ENCODE data around the gene CST7. TPM values are rescaled to one million over a fixed set of nuclear protein-coding genes. Genes with fewer than 3 reads are reported as not detected.

The CST7 gene
- polyA plus RNA-seq, 1 donor from 2014 or later = not detected

GRCh38 chr20:24915440-24915839 is 33.6 kb upstream of the CST7 start:
- Histone ChIP-seq H3F3A (ENCODE audit: insufficient read depth, low read length, poor library complexity, severe bottlenecking) (no peaks in the 10 kb centered on the region), H3K27ac (ENCODE audit: low read length) (no peak overlapping the region), H3K27me3 (ENCODE audit: insufficient read depth, low read depth, low read length) (no peaks in the 10 kb centered on the region), H3K4me2 (ENCODE audit: low read length) (no peak overlapping the region), H3K79me2 (replicated peaks; ENCODE audit: insufficient read depth, low read length) (no peaks in the 10 kb centered on the region), H3K9me3 (ENCODE audit: low read length) (no peaks in the 10 kb centered on the region), H2AFZ (ENCODE audit: low read depth, low read length) (no peak overlapping the region), H3K4me3 (ENCODE audit: low read length) (no peak overlapping the region), H3K9me2 (ENCODE audit: insufficient read depth, low read length) (no peaks in the 10 kb centered on the region), H4K20me1 (ENCODE audit: insufficient read depth) (no peaks in the 10 kb centered on the region), H3K36me3 (ENCODE audit: insufficient read depth, low read length) (no peaks in the 10 kb centered on the region), H3K9ac (ENCODE audit: low read length) (no peak overlapping the region)
- no peak for TF ChIP-seq EP300 (conservative IDR thresholded peaks at IDR 0.05; ENCODE audit: poor library complexity, severe bottlenecking)
- TF ChIP-seq EZH2 (IDR thresholded peaks at IDR 0.05; ENCODE audit: borderline replicate concordance, insufficient read depth, low read length, poor library complexity, severe bottlenecking) = no peak
- no peak for TF ChIP-seq MXI1 (conservative IDR thresholded peaks at IDR 0.05; ENCODE audit: poor library complexity, severe bottlenecking)
- TF ChIP-seq SMC3 (conservative IDR thresholded peaks at IDR 0.05; ENCODE audit: poor library complexity) = no peak
- TF ChIP-seq POLR2AphosphoS5 (IDR thresholded peaks at IDR 0.05) = no peak
- no peak for TF ChIP-seq TAF1 (IDR thresholded peaks at IDR 0.05; ENCODE audit: low read depth)
- TF ChIP-seq RAD21 (conservative IDR thresholded peaks at IDR 0.05) = no peak
- no peak for TF ChIP-seq CTCF (IDR thresholded peaks at IDR 0.05; ENCODE audit: poor library complexity, severe bottlenecking)
- TF ChIP-seq REST (IDR thresholded peaks at IDR 0.05; ENCODE audit: borderline replicate concordance) = no peak

DNA sequence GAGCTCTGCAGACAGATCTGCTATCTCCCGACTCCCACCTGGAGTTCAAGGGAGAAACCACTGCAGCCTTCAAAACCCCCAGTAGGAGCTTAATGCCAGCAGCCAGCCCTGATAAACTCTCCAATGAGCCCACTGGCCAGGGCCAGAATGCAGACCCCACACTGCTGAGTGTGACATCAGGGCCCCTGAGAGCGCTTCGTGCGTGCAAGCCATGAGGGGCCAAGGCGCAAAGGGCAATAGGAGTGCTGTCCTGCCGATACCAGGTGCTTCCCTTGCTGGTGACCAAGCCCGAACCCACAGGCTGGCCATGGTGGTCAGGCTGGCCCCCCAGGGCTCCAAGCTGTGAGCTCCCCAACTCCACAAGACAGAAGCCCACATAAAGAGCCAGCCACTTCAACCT is 33.2 kb upstream of the CST7 start:
- Histone ChIP-seq H3K9me2 (ENCODE audit: insufficient read depth, low read length) (no peaks in the 10 kb centered on the region), H3K4me3 (ENCODE audit: low read length) (no peak overlapping the region), H3K27me3 (ENCODE audit: insufficient read depth, low read depth, low read length) (no peaks in the 10 kb centered on the region), H4K20me1 (ENCODE audit: insufficient read depth) (no peaks in the 10 kb centered on the region), H3K9me3 (ENCODE audit: low read length) (no peaks in the 10 kb centered on the region), H3K79me2 (replicated peaks; ENCODE audit: insufficient read depth, low read length) (no peaks in the 10 kb centered on the region), H3F3A (ENCODE audit: insufficient read depth, low read length, poor library complexity, severe bottlenecking) (no peaks in the 10 kb centered on the region), H2AFZ (ENCODE audit: low read depth, low read length) (no peak overlapping the region), H3K36me3 (ENCODE audit: insufficient read depth, low read length) (no peaks in the 10 kb centered on the region), H3K27ac (ENCODE audit: low read length) (no peak overlapping the region), H3K4me2 (ENCODE audit: low read length) (no peak overlapping the region), H3K9ac (ENCODE audit: low read length) (no peak overlapping the region)
- TF ChIP-seq REST (IDR thresholded peaks at IDR 0.05; ENCODE audit: borderline replicate concordance) (no peak), POLR2AphosphoS5 (IDR thresholded peaks at IDR 0.05) (no peak), SMC3 (conservative IDR thresholded peaks at IDR 0.05; ENCODE audit: poor library complexity) (no peak), CTCF (IDR thresholded peaks at IDR 0.05; ENCODE audit: poor library complexity, severe bottlenecking) (no peak), RAD21 (conservative IDR thresholded peaks at IDR 0.05) (no peak), EZH2 (IDR thresholded peaks at IDR 0.05; ENCODE audit: borderline replicate concordance, insufficient read depth, low read length, poor library complexity, severe bottlenecking) (no peak), EP300 (conservative IDR thresholded peaks at IDR 0.05; ENCODE audit: poor library complexity, severe bottlenecking) (no peak), MXI1 (conservative IDR thresholded peaks at IDR 0.05; ENCODE audit: poor library complexity, severe bottlenecking) (no peak)
